HS-5 (cell line): ENCODE results near the gene FDXR.

Experiments used
- DNase-seq: peaks from one replicate; pipeline ENCODE4 v3.0.0-alpha.2; 2012; ENCODE audit warnings: low read depth

Gene FDXR

DNA sequence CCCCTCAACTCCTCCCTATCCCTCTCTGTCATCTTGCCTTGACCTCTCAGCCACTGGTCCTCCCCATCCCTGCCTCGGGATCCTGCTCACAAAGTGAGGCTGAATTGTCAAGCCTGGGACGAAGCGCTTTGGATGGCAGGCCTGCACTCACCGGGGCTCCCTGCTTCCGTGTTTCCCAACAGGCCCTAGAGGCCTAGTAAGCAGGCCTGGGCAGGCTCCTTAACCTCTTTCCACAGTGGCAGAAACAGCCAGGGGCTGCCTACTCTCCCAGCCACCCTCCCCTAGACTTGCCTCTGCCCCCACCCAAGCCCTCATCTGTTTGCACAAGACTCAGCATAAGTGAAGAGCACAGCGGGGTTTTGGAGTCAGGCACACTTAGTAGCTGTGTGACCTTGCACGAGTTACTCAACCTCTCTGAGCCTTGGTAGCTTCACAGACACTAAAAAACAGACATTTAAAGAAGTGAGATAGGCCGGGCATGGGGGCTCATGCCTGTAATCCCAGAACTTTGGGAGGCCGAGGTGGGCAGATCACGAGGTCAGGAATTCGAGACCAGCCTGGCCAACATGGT, 25.7 kb upstream of the FDXR start:
- DNase-seq: no peak

DNA sequence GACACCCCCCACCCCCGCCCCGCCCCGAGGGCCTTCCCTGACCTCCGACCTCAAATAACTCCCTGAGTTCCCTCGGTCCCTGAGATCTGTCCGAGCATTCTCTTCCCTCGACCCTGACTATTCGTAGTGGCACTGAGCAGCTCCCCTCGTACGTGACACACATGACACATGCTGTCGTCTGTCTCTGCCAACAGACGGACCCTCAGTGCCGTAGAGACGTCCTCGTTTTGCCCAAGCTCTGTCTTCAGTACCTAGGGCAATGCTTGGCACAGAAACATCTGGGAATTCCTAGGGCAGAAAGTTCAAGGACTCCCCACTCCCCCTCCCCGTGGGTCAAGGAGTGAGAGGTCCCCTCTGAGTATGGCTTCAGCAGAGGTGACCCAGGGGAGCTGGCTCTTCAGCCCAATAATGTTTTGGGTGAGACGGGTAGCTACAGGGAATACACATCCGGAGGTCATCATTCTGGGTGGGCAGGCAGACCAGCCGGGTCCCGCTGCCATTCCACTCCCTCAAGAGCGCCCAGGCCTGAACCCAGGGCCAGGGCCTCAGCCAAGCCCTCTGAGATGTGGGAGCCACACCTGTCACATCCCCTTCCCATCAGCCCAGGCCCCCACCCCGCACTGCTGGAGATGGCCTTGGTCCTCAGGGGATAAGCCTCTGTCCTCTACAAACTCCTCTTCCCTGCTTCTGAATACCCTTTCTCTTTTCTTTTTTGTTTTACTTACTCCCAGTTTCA, 21.3 kb upstream of the FDXR start:
- DNase-seq: no peak

DNA sequence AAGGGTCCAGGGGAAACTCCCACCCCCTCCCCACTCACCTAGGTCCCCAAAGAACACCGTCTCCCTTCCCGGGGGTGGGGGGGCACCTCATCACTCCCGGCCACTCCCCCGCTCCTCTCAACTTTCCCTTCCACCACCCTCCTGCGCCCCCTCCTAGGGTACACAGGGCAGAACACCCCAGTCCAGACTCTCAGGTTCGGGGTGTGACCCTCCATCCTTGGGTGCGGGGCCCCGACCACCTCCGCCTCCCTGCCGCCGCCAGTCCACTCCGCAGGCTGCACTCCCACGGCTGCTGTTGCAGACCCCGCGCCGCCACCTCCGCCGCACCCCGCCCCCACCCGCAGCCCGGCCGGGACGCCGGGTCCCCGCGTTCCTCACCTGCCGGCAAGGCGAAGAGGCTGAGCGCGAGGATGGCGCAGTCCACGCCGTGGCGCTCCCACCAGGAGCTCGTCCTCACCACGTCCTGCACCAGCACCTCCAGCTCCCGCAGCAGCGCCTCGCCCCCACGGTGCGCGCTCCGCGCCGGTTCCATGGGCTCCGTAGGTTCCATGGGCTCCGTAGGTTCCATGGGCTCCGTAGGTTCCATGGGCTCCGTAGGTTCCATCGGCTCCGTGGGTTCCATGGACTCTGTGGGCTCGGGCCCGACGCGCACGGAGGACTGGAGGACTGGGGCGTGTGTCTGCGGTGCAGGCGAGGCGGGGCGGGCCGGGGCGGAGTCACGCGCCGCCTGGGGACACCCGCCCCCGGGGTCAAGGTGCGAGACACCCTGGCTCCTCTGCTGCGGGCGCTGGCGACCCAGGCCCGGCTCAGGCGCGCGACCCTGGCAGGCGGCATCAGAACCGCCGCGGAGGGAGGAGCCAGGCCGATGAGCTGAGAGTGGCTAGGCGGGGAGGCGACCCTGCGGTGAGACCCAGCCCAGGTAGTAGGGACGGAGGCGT, 20.4 kb upstream of the FDXR start, which contains the start of gene FADS6:
Gene FADS6, minus strand, starts transcription at position 660 of the 938 bp plus-strand sequence. Its CDS starts 38 bp downstream, at position 622.
- DNase-seq: no peak

DNA sequence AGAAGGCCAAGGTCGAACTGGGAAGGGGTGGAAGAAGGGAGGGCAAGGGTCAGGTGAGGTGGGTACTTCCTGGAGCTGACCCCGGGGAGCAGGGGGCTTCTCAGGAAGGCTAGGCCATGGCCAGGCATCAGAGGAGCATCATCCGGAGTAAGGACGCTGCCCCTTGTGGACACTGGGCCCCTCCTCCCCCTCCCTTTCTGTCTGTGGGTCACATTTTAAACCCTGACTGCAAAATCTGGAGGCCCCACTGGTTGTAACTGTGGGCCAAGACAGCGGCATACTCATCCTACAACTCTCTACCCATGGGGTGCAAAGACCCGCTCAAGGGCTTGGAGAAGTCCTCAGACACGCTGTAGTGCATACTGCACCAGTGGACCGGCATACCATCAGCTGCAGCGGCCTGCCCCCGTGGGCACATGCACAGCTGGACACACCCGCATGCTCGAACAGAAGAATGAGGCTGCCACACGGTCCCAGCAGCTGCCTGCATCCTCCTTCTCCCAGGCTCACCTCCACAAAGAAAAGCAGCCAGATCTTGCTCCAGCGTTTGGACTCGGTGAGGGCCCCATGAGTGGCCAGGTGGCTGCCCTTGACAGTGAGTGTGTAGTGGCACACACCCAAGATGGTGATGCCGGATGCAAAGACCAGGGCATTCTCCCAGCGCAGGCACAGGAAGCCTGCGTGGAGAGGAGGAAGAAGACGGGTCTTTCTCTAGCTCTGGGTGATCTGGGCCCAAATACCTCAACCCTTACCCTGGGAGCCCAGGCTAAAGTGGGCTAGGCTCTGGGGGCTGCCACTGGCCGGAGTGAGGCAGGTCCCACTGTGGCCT, 19.4 kb upstream of the FDXR start:
- DNase-seq: no peak

DNA sequence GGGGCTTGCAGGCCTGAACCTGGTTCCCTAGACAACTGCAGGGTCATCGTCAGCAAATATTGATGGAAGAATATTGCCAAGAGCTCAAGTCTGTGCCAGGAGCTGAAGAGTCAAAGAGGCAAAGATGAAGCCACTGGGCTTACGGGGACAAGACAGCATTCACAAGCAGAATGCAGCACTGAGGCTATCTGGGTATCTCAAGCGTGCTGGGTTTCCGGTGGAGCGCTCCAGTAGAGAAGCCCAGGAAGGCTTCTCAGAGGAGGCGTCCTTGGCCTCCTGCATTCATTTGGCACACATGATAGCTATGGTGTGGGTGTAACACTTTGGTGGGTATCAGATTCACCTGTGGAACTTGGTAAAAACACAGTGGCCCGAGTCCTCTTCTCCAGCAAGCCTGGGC, 17.8 kb upstream of the FDXR start:
- no peak for DNase-seq

DNA sequence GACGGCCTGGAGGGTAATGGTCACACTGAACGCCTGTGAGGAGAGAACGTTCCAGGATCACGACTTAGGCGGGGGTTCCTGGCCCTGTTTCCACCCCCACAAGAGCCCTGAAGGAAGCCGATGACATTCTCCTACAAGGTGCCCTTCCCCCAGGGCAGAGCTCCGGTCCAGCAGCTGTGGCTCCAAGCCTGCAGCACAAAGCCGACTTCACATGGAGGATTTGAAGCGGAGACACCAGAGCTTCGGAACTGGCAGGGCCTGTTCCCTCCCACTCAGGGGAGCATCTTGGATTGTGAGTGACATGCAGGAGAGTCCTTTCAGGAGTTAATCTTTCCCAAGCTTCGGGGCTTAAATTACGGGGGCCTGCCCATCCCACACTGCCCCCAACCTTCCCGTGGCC, 15.7 kb upstream of the FDXR start:
- no peak for DNase-seq

DNA sequence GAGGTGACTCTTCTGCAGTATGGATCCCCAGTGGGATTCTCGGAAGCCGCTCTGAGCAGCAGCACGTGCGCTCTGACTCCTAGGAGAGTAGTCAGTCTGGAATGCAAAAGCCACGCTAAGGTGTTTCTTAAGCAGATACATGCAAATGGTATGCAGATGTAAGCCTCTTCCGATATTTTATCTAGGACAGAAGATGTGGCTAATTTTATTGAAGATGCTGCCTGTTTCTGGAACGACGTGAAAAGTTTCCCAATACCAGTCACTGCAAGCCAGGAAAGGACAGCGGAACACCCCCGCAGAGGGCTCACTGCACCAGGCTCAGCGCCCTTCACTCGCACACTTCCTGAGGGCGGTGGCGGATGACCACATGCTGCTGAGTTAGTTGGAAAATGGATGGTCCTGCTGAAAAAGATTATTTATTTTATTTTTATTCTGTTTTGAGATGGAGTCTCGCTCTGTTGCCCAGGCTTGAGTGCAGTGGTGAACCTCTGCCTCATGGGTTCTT, 10.5 kb upstream of the FDXR start:
- DNase-seq: no peak

DNA sequence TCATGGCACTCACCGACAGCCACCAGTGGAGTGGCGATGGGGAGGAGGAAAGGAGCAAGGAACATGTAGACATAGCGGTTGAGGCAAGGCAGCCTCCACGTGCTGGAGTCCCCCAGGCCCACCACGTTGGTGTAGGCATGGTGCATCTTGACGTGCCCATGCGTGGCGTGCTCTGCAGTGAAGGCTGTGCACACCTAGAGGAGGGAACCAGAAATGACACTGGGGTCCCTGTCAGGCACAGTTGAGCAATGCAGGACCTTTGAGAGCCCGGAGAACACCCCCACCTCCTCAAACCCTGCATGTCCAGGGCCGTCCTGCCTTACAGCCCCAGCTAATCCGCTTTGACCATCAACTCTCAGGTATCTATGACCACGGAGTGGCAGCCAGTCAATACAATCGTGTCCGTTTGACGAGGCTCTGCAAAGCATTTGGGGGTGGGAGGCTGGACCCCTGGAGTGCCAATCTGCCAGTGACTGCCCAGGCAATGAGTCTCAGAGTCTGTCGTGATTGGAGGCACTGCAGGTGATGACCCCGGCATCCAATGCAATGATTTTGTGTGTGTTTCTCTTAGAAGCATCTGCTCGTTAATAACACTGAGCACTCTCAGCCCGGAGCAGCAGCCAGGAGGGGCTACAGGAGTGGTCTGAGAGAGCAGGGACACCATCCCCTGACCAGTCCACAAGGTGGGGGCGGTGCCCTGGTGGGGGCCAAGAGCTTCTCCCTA, 9.9 kb upstream of the FDXR start:
- no peak for DNase-seq

DNA sequence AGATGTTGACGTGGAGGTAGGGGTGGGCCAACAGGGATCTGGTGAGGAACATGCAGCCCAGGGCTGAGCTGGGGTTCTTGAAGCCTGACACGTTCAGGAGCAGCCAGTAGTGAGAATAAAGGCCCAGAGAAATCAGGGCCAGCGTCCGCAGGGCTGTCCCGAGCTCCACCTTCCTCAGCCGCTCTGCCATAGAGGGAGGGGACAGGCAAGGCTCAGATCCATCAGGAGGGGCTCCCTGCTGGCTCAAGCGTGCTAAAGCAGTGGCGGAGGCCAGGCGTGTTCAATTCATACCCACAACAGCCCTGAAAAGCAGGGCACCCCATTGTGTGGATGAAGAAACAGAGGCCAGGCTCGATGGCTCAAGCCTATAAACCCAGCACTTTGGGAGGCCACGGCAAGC, 8.3 kb upstream of the FDXR start:
- DNase-seq: no peak

DNA sequence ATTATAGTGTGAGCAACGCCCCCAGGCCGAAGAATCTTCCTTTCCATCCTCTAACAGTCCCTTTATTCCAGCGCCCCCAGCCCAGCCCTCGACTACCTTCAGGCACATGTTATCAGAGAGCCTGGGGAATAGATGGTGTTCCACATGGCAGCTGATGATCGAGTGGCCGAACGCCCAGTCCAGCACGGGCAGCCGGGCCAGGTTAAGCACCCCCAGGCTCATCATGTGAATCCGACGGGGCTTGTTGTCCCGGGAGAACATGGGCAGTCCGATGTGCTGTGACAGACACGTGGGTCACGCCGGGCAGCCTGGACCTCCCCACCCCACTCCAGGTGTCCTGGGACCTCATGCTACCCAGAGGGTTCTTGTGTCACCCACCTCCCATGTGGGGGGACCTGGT, 6.5 kb upstream of the FDXR start:
- DNase-seq: no peak

DNA sequence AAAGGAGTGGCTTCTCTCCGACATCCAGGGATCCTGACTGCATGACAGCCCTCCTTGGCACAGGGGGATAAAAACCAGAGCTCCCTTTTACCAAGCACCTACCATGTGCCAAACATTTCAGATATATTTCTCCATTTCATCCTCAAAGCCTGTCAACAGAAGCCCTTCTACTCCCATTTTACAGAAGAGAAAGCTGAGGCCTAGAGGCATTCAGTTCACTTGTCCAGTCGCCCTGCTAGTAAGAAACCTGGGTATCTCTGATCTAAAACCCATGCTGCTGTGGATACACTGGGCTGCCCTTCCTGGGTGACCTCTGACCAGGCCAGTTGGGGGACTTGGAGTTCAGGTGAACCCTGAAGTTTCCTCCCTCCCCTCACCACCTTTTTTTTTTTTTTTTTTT, 5.9 kb upstream of the FDXR start:
- DNase-seq: no peak

DNA sequence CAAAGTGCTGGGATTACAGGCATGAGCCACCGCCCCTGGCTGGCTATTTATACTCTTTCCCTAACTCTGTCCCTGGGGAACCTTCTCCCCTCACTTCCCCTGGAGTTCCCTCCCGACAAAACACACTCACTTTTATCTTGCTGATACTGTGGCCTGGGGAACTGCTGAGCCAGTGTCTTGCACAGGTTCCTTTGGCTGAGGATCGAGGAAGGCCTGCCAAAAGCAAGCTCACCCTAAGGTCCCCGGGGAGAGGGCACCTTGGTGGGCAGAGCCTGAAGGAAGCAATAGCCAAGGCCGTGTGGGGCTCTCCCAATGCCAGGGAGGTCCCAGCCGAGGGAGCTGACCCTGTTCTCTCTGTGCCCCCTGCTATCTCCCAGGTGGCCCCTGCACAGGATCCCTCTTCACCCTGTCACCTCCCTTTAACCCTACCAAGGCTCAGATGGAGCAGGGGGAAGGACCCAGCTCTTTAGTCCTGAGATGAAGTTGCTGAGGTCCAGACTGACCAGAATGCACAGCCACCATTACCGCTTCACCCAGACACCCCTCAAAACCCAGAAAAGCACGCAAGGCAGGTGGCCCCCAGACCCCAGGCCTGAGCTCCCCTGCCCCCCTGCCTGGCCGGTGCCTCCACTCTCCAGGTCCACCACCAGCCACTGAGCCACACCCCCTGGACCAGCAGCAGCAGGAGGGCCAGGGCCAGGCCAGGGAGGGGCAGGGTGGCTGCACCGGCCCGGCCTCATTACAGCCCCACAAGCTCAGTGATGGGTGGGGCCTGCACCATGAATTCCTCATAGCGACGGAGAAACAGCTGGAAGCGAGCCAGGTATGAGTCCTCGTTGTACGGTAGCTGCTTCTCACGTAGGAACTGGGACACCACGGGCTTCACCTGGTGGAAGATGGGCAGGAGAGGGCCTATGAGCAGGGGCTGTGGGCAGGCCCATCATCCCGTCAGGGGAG, 5.1 kb upstream of the FDXR start:
- no peak for DNase-seq

DNA sequence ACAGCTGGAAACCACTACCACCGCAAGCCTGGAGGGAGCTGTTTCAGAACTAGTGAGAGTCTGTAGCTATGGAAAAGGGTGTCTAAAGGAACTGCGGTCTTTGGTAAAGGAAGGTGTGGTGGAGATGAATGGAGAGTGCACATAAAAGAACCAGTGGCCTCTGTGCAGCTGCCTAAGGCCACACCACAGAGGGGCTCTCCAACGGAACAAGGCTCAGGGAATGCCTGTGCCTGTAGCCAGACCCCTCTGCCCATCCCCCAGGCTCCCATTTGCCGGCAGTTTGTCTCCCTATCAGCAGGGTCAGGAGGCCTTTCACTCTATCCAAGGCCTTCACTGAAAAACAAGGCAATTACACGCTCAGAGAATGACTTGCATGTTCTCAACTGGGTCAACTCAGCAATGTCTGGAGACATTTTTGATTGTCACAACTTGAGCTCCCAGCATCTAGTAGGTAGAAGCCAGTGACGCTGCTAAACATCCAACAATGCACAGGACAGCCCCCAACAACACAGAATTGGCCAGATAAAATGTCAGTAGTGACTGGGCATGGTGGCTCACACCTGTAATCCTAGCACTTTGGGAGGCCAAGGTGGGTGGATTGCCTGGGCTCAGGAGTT, 3.3 kb upstream of the FDXR start:
- no peak for DNase-seq

DNA sequence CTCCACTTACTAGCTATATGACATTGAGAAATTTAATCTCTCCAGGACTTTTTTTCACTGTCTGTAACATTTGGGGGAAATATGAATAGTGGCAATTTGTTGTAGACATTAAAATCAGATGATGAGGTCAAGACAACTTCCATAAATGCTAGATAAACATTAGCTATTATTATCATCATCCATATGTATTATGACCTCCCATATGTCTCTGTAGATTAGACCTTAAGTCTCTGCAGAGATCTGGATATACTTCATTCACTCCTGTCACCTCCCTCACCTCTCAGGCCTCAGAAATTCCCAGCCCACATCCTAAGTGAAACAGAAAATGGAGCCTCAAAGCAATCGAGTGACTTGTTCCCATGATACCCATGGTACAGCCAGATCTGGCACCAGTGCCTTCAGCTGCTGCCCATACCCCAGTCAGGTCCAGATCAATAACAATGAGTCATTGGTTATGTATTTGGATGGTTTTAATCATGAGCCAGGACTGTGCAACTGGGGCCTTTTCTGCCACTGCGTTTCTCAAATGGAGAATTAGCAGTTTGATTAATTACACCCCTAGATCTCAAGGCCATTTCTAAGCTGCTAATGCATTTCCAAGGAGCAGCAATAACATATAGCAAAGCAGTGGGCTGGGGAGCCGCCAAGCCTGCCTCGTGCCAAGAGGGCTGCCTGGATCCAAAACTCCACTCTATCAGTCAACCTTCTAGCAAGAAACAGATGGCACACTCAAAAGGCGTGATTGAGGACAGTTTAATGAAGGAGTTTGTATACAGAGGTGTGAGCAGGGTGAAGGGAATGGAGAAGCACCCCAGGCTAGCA, 2.6 kb upstream of the FDXR start:
- no peak for DNase-seq

DNA sequence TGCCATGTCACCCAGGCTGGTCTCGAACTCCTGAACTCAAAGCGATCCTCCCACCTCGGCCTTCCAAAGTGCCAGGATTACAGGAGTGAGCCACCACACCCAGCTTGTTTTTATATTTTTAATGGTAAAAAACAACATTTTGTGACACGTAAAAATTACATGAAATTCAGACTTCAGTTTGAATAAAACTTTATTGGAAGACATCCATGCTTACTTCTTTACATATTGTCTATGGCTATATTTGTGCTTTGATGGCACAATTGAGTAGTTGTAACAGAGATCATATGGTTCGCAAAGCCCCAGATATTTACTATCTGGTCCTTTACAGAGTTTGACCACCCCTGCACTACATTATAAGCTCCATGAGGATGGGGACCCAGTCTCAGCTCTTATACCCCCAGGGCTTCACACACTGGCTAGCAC, 1.8 kb upstream of the FDXR start:
- DNase-seq: no peak

DNA sequence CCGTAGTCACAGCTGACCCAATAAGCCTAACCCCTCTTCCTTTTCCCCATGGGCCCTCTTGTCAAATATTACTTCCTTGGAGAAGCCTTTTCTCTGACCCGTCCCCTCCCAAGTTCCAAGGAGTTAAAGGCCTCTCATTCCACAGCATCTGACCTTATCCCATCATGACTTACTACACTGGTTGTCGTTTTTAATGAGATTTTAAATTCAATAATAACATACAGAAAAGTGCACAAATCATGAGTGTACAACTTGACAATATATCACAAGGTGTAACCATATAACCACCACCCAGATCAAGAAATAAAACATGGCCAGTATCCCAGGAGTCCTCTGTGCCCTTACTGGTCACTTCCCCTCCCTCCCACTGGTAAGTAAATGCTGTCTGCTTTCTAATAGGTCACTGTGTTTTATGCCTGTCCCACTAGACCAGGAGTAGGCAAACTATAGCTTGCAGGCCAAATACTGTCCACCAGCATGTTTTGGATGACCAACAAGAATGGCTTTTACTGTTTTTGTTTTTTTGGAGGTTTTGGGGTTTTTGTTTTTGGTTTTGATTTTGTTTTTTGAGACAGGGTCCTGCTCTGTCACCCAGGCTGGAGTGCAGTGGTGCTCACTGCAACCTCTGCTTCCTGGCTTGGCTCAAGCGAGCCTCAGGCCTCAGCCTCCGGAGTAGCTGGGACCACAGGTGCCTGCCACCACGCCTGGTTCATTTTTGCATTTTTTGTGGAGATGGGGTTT, 1.2 kb upstream of the FDXR start:
- no peak for DNase-seq

DNA sequence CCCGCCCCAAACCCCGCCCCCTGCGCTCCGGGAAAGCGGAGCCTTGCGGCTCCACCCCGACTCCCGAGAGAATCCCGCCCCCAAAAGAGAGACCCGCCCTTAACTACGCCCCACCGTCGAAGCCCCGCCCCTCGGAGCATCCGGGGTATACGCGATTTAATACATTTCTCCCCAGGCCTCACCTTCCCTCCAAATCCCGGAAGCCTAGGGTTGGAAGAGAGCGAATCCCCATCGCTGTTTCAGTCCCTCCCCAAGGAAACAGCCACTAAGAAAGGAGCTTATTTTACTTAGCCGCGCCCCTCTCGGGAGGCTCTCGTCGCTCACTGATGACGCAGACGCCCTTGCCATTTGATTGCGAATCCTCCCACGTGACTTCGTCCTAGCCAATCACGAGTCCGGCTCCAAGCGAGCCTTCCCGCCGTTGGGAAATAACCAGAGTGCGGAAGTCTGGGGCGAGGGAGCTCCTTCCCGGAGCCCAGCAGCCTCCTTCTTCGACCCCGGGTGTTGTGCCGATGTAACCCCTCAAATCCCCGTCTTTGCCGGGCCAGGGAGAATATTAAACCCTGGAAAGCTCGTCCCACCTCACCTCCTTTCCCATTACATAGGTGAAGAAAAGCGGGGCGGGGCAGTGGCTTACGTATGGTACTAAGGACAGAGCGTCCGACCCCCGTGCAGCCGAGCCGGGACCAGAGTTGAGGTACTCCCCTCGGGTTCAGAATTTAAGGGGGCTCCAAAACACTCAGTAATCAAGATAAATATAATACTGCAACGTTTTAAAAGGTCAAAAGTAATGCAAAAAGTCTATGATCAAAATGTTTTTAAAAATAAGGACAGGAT, 461 bp upstream of the FDXR start:
- DNase-seq: peak; percentile 99
